DOHH2 (cell line): ENCODE measurements around the gene FBXL14.

Experiments
- H3F3A ChIP-seq: fragments of 200-600 bp; sonication (generic), shearing (Covaris generic); 2 replicates; pipeline ENCODE4 v1.6.0; 2016; ENCODE audit warnings: antibody characterized with exemption, mild to moderate bottlenecking; ENCODE audit not compliant: control insufficient read depth, insufficient read depth
- H3K27ac ChIP-seq: fragments of 200-600 bp; sonication (generic); 2 replicates; pipeline ENCODE4 v1.5.1; 2014; ENCODE audit warnings: low read depth, mild to moderate bottlenecking, low read length, moderate library complexity
- H3K27me3 ChIP-seq: fragments of 200-600 bp; sonication (generic); 2 replicates; pipeline ENCODE4 v1.6.1; 2014; ENCODE audit warnings: mild to moderate bottlenecking, low read length, mixed read lengths; ENCODE audit not compliant: control insufficient read depth
- H3K36me3 ChIP-seq: fragments of 200-600 bp; sonication (generic); 2 replicates; pipeline ENCODE4 v1.6.1; 2014; ENCODE audit warnings: mild to moderate bottlenecking, low read length, moderate library complexity, mixed read lengths; ENCODE audit not compliant: control insufficient read depth
- H3K4me1 ChIP-seq: fragments of 200-600 bp; sonication (generic); 2 replicates; pipeline ENCODE4 v1.6.1; 2014; ENCODE audit warnings: mild to moderate bottlenecking, low read length, mixed read lengths; ENCODE audit not compliant: control insufficient read depth
- H3K4me2 ChIP-seq: fragments of 200-600 bp; sonication (generic); 2 replicates; pipeline ENCODE4 v1.6.0; 2014; ENCODE audit warnings: mild to moderate bottlenecking, low read length, moderate library complexity
- H3K4me3 ChIP-seq: fragments of 200-600 bp; sonication (generic); 2 replicates; pipeline ENCODE4 v1.5.1; 2014; ENCODE audit warnings: mild to moderate bottlenecking, low read length, mixed read lengths
- H3K79me2 ChIP-seq: fragments of 200-600 bp; sonication (generic); 2 replicates; pipeline ENCODE4 v1.6.1; 2014; ENCODE audit warnings: mild to moderate bottlenecking, low read length, mixed read lengths; ENCODE audit not compliant: control insufficient read depth
- H3K9me2 ChIP-seq: fragments of 200-600 bp; sonication (generic); replicated peaks from 2 replicates; pipeline ENCODE4 v1.6.1; 2014; ENCODE audit warnings: mild to moderate bottlenecking, low read length, mixed read lengths; ENCODE audit not compliant: control insufficient read depth
- H3K9me3 ChIP-seq: fragments of 200-600 bp; sonication (generic); 2 replicates; pipeline ENCODE4 v1.6.1; 2014; ENCODE audit warnings: antibody characterized with exemption, low read length, mixed read lengths; ENCODE audit not compliant: control insufficient read depth, insufficient read depth
- H4K20me1 ChIP-seq: fragments of 200-600 bp; sonication (generic); 2 replicates; pipeline ENCODE4 v1.6.0; 2014; ENCODE audit warnings: low read depth, mild to moderate bottlenecking, antibody characterized with exemption, low read length, moderate library complexity; ENCODE audit not compliant: control insufficient read depth, insufficient read depth
- CTCF ChIP-seq: fragments of 200-600 bp; sonication (generic); IDR thresholded peaks from one replicate; pipeline ENCODE4 v1.5.1; 2014; ENCODE audit warnings: antibody characterized with exemption, mild to moderate bottlenecking, low read depth, low read length; ENCODE audit not compliant: poor library complexity, severe bottlenecking
- EZH2phosphoT487 ChIP-seq: fragments of 200-600 bp; sonication (generic); IDR thresholded peaks from 2 replicates; pipeline ENCODE4 v1.6.1; 2017; ENCODE audit warnings: borderline replicate concordance, mild to moderate bottlenecking, antibody characterized with exemption, low read length, moderate library complexity, mixed read lengths

FBXL14 gene

DNA sequence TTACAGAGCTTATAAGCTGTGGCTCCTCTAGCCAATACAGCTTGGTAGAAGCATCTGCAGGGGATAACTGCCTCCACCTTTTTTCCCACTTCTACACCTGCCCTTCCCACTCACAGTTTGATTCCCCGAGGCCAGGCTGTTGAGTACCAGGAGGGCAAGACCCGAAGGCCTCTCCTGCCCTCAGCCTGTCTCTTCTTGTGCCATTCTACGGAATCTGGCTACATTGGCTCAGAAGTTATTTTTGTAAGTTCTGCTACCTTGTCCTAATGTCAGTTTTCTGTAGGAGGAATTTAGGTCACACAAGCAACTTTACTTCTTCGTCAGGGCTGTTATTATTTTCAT lies 11.7 kb downstream of the FBXL14 start:
- no peak overlapping the region for H3K4me3 ChIP-seq
- peaks cover 2% of the 10 kb centered on the region for H3K79me2 ChIP-seq
- no peaks in the 10 kb centered on the region for H4K20me1 ChIP-seq
- peaks cover 6% of the 10 kb centered on the region; the same call in 1 of the 2 replicates for H3K36me3 ChIP-seq
- H3K9me3 ChIP-seq, result no peaks in the 10 kb centered on the region
- no peaks in the 10 kb centered on the region for H3K27me3 ChIP-seq
- TF ChIP-seq CTCF (no peak), EZH2phosphoT487 (no peak)
- no peaks in the 10 kb centered on the region for H3K9me2 ChIP-seq
- peaks cover 8% of the 10 kb centered on the region; the same call in 1 of the 2 replicates for H3F3A ChIP-seq
- H3K4me1 ChIP-seq, result peaks cover 13% of the 10 kb centered on the region
- no peak overlapping the region for H3K27ac ChIP-seq
- no peak overlapping the region for H3K4me2 ChIP-seq

- Histone ChIP-seq H3K27ac (no peak overlapping the region), H3K79me2 (no peaks in the 10 kb centered on the region), H3K4me3 (no peak overlapping the region), H3K4me2 (no peak overlapping the region), H3K4me1 (peaks cover 13% of the 10 kb centered on the region), H3K9me2 (no peaks in the 10 kb centered on the region), H3K36me3 (peaks cover 6% of the 10 kb centered on the region; the same call in 1 of the 2 replicates), H3K27me3 (no peaks in the 10 kb centered on the region), H3K9me3 (no peaks in the 10 kb centered on the region), H3F3A (peaks cover 8% of the 10 kb centered on the region; the same call in 1 of the 2 replicates), H4K20me1 (no peaks in the 10 kb centered on the region)
- TF ChIP-seq CTCF (no peak), EZH2phosphoT487 (no peak)
Measured at GRCh38 chr12:1581973-1582708, 12.2 kb downstream of the FBXL14 start.

GRCh38 chr12:1580526-1580925 lies 13.9 kb downstream of the FBXL14 start:
- H4K20me1 ChIP-seq, result no peaks in the 10 kb centered on the region
- H3K9me2 ChIP-seq, result no peaks in the 10 kb centered on the region
- peaks cover 11% of the 10 kb centered on the region for H3K4me1 ChIP-seq
- H3K4me3 ChIP-seq, result no peak overlapping the region
- H3K27me3 ChIP-seq, result no peaks in the 10 kb centered on the region
- H3K27ac ChIP-seq, result no peak overlapping the region
- H3F3A ChIP-seq, result peaks cover 3% of the 10 kb centered on the region; the same call in 1 of the 2 replicates
- H3K36me3 ChIP-seq, result 0 out of 2 replicates have a peak, but pooled peaks cover under 1% of the 10 kb centered on the region
- TF ChIP-seq CTCF (no peak), EZH2phosphoT487 (no peak)
- no peaks in the 10 kb centered on the region for H3K9me3 ChIP-seq
- no peaks in the 10 kb centered on the region for H3K79me2 ChIP-seq
- no peak overlapping the region for H3K4me2 ChIP-seq
